ENCODE data around the gene HOXA5.

- no peak for TF ChIP-seq EZH2phosphoT487 (IDR thresholded peaks at IDR 0.05; ENCODE audit: borderline replicate concordance, low read length)
- no peak for TF ChIP-seq CTCF (conservative IDR thresholded peaks at IDR 0.05; ENCODE audit: low read depth, low read length)
- TF ChIP-seq EZH2 (IDR thresholded peaks at IDR 0.05; ENCODE audit: low read length, unreplicated experiment), result no peak
These were observed 36.6 kb downstream of the HOXA5 start for GRCh38 chr7:27106901-27107240.

Measured in PC-3 (cell line).